GM12878 (cell line): ENCODE results near the gene CNOT11. TPM values are rescaled to one million over a fixed set of nuclear protein-coding genes. Genes with fewer than 3 reads are reported as not detected.

Experiments used
- ATAC-seq: fragments of 200-7000 bp; cut with Tn5 transposase; 3 replicates; pipeline ENCODE4 v1.9.1; 2020; ENCODE audit warnings: mild to moderate bottlenecking, moderate library complexity
- BruUV-seq: library from RNA; stranded (reverse); fragments of 400-500 nt; replicated peaks from 2 replicates; lab custom pipeline; 2021; lab: Mats Ljungman, UMichigan
- CTCF ChIA-PET: fragments of 300-600 bp; sonication (Branson Sonifier 250); formaldehyde crosslinking; extraction: SDS; loops from one replicate; lab custom pipeline; 2021; ENCODE audit warnings: inconsistent platforms; lab: Yijun Ruan, JAX
- POLR2A ChIA-PET: fragments of 350-600 bp; formaldehyde crosslinking; extraction: SDS; loops from one replicate; lab custom pipeline; 2021; ENCODE audit warnings: inconsistent platforms; lab: Charles Lee
- RAD21 ChIA-PET: fragments of 300-600 bp; sonication (Branson Sonifier 250); formaldehyde crosslinking; loops from one replicate; lab custom pipeline; 2023; ENCODE audit warnings: antibody characterized with exemption; ENCODE audit not compliant: unreplicated experiment; lab: Charles Lee
- SMC1A ChIA-PET: fragments of 300-600 bp; sonication (Branson Sonifier 250); formaldehyde crosslinking; loops from one replicate; lab custom pipeline; 2023; ENCODE audit not compliant: unreplicated experiment, uncharacterized antibody; lab: Charles Lee
- DNase-seq: peaks from one replicate; pipeline ENCODE4 v3.0.0-alpha.2; 2011; ENCODE audit warnings: low read depth, low spot score
- FAIRE-seq: peaks from 3 replicates; lab custom pipeline; 2011; peaks lifted over from hg19 to GRCh38; lab: Jason Lieb, UNC
- H2AFZ ChIP-seq: 2 replicates; pipeline ENCODE4 v1.6.0; 2011; ENCODE audit warnings: low read depth, low read length, control low read depth; ENCODE audit not compliant: control insufficient read depth
- H3K27ac ChIP-seq: 2 replicates; pipeline ENCODE4 v1.5.1; 2011; ENCODE audit warnings: control low read depth; ENCODE audit not compliant: control insufficient read depth, insufficient read depth
- H3K27me3 ChIP-seq, 2 experiments: replicated peaks in 1 of 2; 2 replicates each; pipeline versions ENCODE4 v1.6.0 to v1.6.1; 2011; ENCODE audit warnings: low read length in 1 of 2; ENCODE audit not compliant: control insufficient read depth in 2 of 2, insufficient read depth in 2 of 2
- H3K36me3 ChIP-seq, 2 experiments: 2 replicates each; pipeline ENCODE4 v1.5.1; 2011; ENCODE audit warnings: low read length in 1 of 2; ENCODE audit not compliant: control insufficient read depth in 2 of 2, insufficient read depth in 2 of 2
- H3K4me1 ChIP-seq: 2 replicates; pipeline ENCODE4 v1.6.1; 2011; ENCODE audit warnings: mild to moderate bottlenecking, low read length, moderate library complexity, mixed read lengths; ENCODE audit not compliant: control insufficient read depth, insufficient read depth
- H3K4me2 ChIP-seq: 2 replicates; pipeline ENCODE4 v1.6.0; 2011; ENCODE audit warnings: control low read depth; ENCODE audit not compliant: control insufficient read depth, insufficient read depth
- H3K4me3 ChIP-seq: fragments of 200-600 bp; sonication (generic); 2 replicates; pipeline ENCODE4 v1.5.1; 2016
- H3K79me2 ChIP-seq: 2 replicates; pipeline ENCODE4 v1.6.0; 2011; ENCODE audit warnings: low read length; ENCODE audit not compliant: control insufficient read depth, insufficient read depth
- H3K9ac ChIP-seq: 2 replicates; pipeline ENCODE4 v1.8.0; 2011; ENCODE audit warnings: low read length, control low read depth, mixed read lengths; ENCODE audit not compliant: control insufficient read depth, insufficient read depth
- H3K9me3 ChIP-seq: replicated peaks from 3 replicates; pipeline ENCODE4 v1.5.1; 2011; ENCODE audit warnings: mild to moderate bottlenecking, low read length; ENCODE audit not compliant: control insufficient read depth, insufficient read depth
- H4K20me1 ChIP-seq: 2 replicates; pipeline ENCODE4 v1.6.0; 2011; ENCODE audit not compliant: control insufficient read depth, insufficient read depth
- BACH1 ChIP-seq: fragments of 450-650 bp; IDR thresholded peaks from 2 replicates; pipeline ENCODE4 v1.6.1; 2017; ENCODE audit warnings: mild to moderate bottlenecking, borderline replicate concordance
- IKZF2 ChIP-seq, 2 experiments: fragments of 450-650 bp; IDR thresholded peaks; 2 replicates each; pipeline ENCODE4 v1.6.1; 2017; ENCODE audit warnings: mild to moderate bottlenecking in 2 of 2, moderate library complexity in 2 of 2
- LARP7 ChIP-seq: fragments of 450-650 bp; IDR thresholded peaks from 2 replicates; pipeline ENCODE4 v1.6.1; 2017; ENCODE audit warnings: mild to moderate bottlenecking
- NFYB ChIP-seq: IDR thresholded peaks from 2 replicates; pipeline ENCODE4 v1.6.1; 2011; ENCODE audit warnings: low read depth, mild to moderate bottlenecking, low read length, improper control_type of control experiment, moderate library complexity; ENCODE audit not compliant: insufficient read depth
- TAF1 ChIP-seq: IDR thresholded peaks from 2 replicates; pipeline ENCODE4 v1.6.1; 2011; ENCODE audit warnings: mild to moderate bottlenecking, low read depth, low read length, borderline replicate concordance
- ZNF24 ChIP-seq: fragments of 450-650 bp; IDR thresholded peaks from 2 replicates; pipeline ENCODE4 v1.6.1; 2017; ENCODE audit warnings: antibody characterized with exemption, mild to moderate bottlenecking
- WGBS: methylation state at CpG from one replicate; pipeline ENCODE4 v1.1.6; 2016; ENCODE audit warnings: low lambda C conversion rate; ENCODE audit not compliant: insufficient replicate concordance, insufficient coverage; ENCODE audit errors: missing lambda C conversion rate; 5-methylcytosine and 5-hydroxymethylcytosine counted together
- in situ Hi-C: fragments of 300-500 bp; cut with MboI; formaldehyde crosslinking; loops from 9 replicates; pipeline ENCODE4 v1.14.3; 2018; ENCODE audit warnings: mixed read lengths
- intact Hi-C: fragments of 100-400 bp; cut with micrococcal nuclease; formaldehyde crosslinking; loops from one replicate; pipeline ENCODE4 v1.14.2; 2022; ENCODE audit not compliant: unreplicated experiment
- polyA plus RNA-seq, 11 experiments: library from polyadenylated mRNA; depleted of rRNA in 4 of 11; unstranded in 6 of 11; stranded (reverse) in 5 of 11; fragments of >200 nt; fragmentation: Nextera tagmentation in 4 of 11; fragmentation: Illumina TruSeq in 1 of 11; extraction: Ambion mirVana in 4 of 11; extraction: Trizol in 1 of 11; gene quantifications; 1 replicate in 1 of 11; 2 replicates in 10 of 11; pipeline versions ENCODE4 v1.2.1 to v1.2.3, GENCODE V29; 2011 to 2016; ENCODE audit warnings: inconsistent platforms in 2 of 11, missing spikeins in 2 of 11, low read depth in 1 of 11
- total RNA-seq, 4 experiments: library from RNA; depleted of rRNA in 3 of 4; stranded (reverse); fragments of >200 nt in 3 of 4; fragmentation: Illumina TruSeq in 1 of 4; extraction: Trizol in 1 of 4; gene quantifications; 2 replicates each; pipeline versions ENCODE4 v1.2.1 to v1.2.3, GENCODE V29; 2013 to 2021
- TF ChIP-seq, protein P1 (sequence below): fragments of 450-650 bp; IDR thresholded peaks from 2 replicates; pipeline ENCODE4 v1.6.1; 2017; ENCODE audit warnings: borderline replicate concordance
- TF ChIP-seq, protein P2 (sequence below): fragments of 450-650 bp; IDR thresholded peaks from 2 replicates; pipeline ENCODE4 v1.6.1; 2018; ENCODE audit warnings: mild to moderate bottlenecking, low read depth, moderate library complexity; ENCODE audit not compliant: partially characterized antibody

CNOT11 gene
- total and polyA plus RNA-seq, 10 of the 15 experiments (the other 5 are each of a cell fraction or from before 2014, with no cell fraction given), result 10.8 to 111 (median 50.5) TPM

DNA sequence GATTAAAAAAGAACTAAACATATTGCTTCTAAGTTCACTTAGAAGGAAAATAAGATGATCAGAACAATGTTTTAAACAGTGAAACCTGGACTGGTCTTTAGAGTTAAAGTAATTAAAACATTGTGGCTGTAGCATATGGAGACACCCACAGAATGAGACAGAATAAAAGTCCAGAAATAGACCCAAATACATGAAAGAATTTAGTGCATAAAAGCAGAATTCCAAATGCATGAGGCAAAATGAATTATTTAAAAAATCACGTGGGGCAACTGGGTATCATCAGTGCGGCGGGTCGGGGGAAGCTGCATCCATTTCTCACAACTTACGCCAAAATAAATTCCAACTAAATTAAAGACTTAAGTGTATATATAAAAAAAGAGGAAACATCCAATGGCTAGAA, 43.7 kb downstream of the CNOT11 start:
- SMC1A ChIA-PET, result no interaction called here
- Histone ChIP-seq H3K27me3 (no peaks in the 10 kb centered on the region), H3K9me3 (no peaks in the 10 kb centered on the region), H3K36me3 (peaks cover 0 to 7% of the 10 kb centered on the region in 2 experiments; a peak in 2 of 4 replicates)
- BruUV-seq, result no TSS peak
- no peak for TF ChIP-seq ZNF24
- TF ChIP-seq, protein P1, sequence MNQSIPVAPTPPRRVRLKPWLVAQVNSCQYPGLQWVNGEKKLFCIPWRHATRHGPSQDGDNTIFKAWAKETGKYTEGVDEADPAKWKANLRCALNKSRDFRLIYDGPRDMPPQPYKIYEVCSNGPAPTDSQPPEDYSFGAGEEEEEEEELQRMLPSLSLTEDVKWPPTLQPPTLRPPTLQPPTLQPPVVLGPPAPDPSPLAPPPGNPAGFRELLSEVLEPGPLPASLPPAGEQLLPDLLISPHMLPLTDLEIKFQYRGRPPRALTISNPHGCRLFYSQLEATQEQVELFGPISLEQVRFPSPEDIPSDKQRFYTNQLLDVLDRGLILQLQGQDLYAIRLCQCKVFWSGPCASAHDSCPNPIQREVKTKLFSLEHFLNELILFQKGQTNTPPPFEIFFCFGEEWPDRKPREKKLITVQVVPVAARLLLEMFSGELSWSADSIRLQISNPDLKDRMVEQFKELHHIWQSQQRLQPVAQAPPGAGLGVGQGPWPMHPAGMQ, result no peak
- TF ChIP-seq LARP7, result no peak
- no peak for TF ChIP-seq IKZF2 (IDR thresholded peaks at IDR 0.05)
- TF ChIP-seq NFYB, result no peak
- TF ChIP-seq TAF1, result no peak
- TF ChIP-seq, protein P2, sequence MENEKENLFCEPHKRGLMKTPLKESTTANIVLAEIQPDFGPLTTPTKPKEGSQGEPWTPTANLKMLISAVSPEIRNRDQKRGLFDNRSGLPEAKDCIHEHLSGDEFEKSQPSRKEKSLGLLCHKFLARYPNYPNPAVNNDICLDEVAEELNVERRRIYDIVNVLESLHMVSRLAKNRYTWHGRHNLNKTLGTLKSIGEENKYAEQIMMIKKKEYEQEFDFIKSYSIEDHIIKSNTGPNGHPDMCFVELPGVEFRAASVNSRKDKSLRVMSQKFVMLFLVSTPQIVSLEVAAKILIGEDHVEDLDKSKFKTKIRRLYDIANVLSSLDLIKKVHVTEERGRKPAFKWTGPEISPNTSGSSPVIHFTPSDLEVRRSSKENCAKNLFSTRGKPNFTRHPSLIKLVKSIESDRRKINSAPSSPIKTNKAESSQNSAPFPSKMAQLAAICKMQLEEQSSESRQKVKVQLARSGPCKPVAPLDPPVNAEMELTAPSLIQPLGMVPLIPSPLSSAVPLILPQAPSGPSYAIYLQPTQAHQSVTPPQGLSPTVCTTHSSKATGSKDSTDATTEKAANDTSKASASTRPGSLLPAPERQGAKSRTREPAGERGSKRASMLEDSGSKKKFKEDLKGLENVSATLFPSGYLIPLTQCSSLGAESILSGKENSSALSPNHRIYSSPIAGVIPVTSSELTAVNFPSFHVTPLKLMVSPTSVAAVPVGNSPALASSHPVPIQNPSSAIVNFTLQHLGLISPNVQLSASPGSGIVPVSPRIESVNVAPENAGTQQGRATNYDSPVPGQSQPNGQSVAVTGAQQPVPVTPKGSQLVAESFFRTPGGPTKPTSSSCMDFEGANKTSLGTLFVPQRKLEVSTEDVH, result no peak
- TF ChIP-seq BACH1, result no peak
- TF ChIP-seq, all 136 proteins: peak for 0
- in situ Hi-C loops, result loop anchor here (5.0 kb wide), 1 partner anchor 34 kb away; no protein-coding TSS in a partner anchor
- Histone ChIP-seq H3K4me3 (no peak overlapping the region), H3K4me2 (no peak overlapping the region), H4K20me1 (no peaks in the 10 kb centered on the region), H2AFZ (no peak overlapping the region), H3K79me2 (no peaks in the 10 kb centered on the region; the same call in none of the 2 replicates), H3K4me1 (peaks cover 10% of the 10 kb centered on the region; the same call in 1 of the 2 replicates), H3K9ac (no peak overlapping the region), H3K27ac (no peak overlapping the region)
- POLR2A ChIA-PET, result interaction anchor here (1.3 kb wide), 1 partner anchor 12 kb away, joined by 3 read pairs; the partner anchor contains the start of gene RNF149
- RAD21 ChIA-PET, result no interaction called here
- FAIRE-seq (no peak), ATAC-seq (no peak), DNase-seq (no peak)
- intact Hi-C loops, result no loop called here
- WGBS, result 96% methylated on average over 5 of the region's 5 CpGs
- CTCF ChIA-PET, result interaction anchor here (0.7 to 1.3 kb wide), 3 partner anchors 16 to 192 kb away, joined by 3 to 4 read pairs (median 3); no protein-coding TSS in a partner anchor
